ENCODE results near the gene PXK. TPM values are rescaled to one million over a fixed set of nuclear protein-coding genes. Genes with fewer than 3 reads are reported as not detected.

Gene PXK
- total and polyA plus RNA-seq, 2 donors = 25.3 to 73.9 TPM

DNA sequence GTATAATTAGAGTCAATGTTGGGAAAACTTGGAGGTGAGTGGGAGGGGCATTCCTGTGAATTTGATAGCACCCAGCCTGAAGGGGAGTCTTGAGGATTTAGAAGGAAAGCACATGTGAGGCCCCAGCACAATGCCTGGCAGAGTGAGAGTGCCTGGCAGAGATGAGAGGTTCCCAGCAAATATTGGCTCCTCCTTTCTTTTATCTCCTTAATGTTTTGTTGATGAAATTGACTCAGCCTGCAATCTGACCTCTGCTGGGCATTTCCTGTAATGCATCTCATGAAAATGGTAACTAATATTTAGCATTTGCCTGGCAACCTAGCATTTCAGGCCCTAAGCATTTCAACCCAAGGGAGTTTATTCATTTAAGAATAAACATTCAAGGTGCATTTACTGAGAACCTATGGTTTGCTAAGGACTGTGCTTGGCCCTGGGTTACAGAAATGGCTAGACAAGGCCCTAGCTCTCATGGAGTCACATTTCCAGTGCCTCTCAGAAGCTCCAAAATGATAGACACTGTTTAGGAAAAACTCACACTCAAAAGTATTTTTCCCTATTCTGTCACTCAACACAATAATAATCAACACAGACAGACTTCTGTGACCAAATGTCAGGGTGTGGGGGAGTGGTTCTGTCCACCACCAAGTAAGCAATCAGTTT, 82.0 kb downstream of the PXK start:
- Histone ChIP-seq H3K36me3 (ENCODE audit: insufficient read depth) (no peaks in the 10 kb centered on the region), H3K27ac (ENCODE audit: low read depth) (no peak overlapping the region), H3K4me1 (ENCODE audit: insufficient read depth) (no peaks in the 10 kb centered on the region), H3K4me3 (ENCODE audit: low read depth, low read length) (no peak overlapping the region)
- DNase-seq (ENCODE audit: extremely low spot score) = no peak

DNA sequence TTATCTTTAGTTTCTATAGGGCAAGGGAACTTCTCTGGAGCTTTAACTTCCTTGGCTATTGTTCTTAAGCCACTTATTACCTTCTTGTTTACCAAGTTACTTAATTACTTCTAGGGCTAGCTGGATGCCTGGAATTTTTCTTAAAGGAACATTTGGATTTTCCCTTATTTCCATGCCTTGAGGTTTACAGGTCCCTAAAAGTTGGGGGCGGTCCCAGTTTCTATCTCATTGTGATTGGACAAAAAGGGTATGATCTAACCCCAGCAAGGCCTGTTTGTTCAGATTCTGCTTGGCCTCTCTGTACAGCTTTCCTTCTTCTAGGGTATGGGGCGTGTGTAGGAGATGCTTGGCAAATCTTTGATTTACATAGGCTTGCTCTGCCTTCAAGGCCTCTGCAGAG, 83.5 kb downstream of the PXK start:
- 92% methylated on average over 2 of the region's 2 CpGs for WGBS
- Histone ChIP-seq H3K27ac (ENCODE audit: low read depth) (no peak overlapping the region), H3K4me3 (ENCODE audit: low read depth, low read length) (no peak overlapping the region), H3K4me1 (ENCODE audit: insufficient read depth) (no peaks in the 10 kb centered on the region), H3K36me3 (ENCODE audit: insufficient read depth) (no peaks in the 10 kb centered on the region)
- no peak for DNase-seq (ENCODE audit: extremely low spot score)

DNA sequence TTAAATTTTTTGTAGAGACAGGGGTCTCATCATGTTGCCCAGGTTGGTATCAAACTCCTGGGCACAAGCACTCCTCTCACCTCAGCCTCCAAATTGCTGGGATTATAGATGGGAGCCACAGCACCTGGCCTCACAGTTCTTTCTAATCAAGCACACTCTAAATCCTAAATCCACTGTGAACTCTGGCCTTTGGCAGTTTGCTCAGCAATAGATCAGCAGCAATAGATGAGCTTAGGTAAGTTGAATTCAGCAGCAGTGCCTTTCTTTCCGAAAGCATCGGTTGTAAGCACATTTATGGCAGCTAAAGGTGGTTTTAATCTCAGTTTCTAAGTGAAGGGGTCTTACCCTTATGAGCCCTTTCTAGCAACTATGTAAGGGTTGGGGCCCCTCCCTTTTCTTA, 84.4 kb downstream of the PXK start:
- no peak overlapping the region for H3K27ac ChIP-seq (ENCODE audit: low read depth)
- DNase-seq (ENCODE audit: extremely low spot score) = no peak
- H3K36me3 ChIP-seq (ENCODE audit: insufficient read depth) = no peaks in the 10 kb centered on the region
- no peak overlapping the region for H3K4me3 ChIP-seq (ENCODE audit: low read depth, low read length)
- WGBS = 80% methylated on average over 2 of the region's 2 CpGs
- H3K4me1 ChIP-seq (ENCODE audit: insufficient read depth) = no peaks in the 10 kb centered on the region

DNA sequence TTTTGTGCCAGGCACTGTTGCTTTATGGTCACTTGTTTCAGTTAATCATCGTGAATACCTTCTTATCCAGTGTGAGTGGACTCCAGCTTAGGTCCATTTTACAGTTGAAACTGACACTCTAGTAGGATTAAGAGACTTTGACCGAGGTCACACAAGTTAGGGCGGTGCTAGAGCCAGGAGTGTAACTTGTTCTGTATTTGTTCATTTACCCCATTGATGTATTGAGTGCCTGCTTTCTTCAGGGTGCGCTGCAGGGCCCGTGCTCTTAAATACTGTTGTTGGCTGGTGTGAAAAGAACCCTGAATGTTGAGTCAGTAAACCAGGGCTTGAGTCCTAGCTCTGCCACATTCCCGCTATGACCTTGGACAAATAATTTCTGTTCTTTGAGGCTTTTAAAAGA, 85.5 kb downstream of the PXK start:
- WGBS = 78% methylated on average over 6 of the region's 6 CpGs
- no peak overlapping the region for H3K4me3 ChIP-seq (ENCODE audit: low read depth, low read length)
- H3K27ac ChIP-seq (ENCODE audit: low read depth) = no peak overlapping the region
- no peaks in the 10 kb centered on the region for H3K4me1 ChIP-seq (ENCODE audit: insufficient read depth)
- no peak for DNase-seq (ENCODE audit: extremely low spot score)
- no peaks in the 10 kb centered on the region for H3K36me3 ChIP-seq (ENCODE audit: insufficient read depth)

DNA sequence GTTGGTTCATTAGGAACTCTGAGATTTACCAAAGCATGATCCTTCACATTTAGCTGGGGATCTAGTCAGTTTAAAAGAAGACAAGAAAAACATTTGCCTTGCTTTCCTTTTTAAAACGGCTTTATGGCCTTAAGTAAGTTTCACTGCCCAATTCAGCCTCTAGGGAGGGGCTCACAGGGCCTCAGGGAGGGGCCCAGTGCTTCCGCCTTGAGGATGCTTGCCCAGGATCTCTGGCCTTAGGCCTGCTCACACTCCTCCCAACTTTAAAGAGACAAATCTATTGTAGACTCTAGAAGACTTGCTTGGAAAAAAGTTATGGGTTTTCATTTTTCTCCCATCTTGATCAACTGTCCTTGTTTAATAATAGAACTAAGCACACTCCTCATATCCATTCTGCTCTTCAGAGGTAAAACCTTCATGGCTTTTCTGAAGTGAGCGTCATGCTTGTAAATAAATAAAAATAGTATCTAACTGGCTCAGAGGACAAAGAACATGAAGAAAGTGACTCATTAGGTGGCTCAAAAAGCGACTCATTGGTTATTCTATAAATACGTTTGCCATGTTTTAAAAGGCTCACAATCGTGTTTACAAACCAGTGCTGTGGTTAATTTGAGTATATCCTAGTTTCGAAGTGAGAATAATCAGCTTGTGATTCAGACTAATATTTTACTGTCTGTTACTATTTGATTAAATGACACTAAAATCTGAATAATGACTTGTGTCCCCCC, 87.3 kb downstream of the PXK start:
- 49% methylated on average over 7 of the region's 7 CpGs for WGBS
- no peaks in the 10 kb centered on the region for H3K36me3 ChIP-seq (ENCODE audit: insufficient read depth)
- no peak overlapping the region for H3K4me3 ChIP-seq (ENCODE audit: low read depth, low read length)

DNA sequence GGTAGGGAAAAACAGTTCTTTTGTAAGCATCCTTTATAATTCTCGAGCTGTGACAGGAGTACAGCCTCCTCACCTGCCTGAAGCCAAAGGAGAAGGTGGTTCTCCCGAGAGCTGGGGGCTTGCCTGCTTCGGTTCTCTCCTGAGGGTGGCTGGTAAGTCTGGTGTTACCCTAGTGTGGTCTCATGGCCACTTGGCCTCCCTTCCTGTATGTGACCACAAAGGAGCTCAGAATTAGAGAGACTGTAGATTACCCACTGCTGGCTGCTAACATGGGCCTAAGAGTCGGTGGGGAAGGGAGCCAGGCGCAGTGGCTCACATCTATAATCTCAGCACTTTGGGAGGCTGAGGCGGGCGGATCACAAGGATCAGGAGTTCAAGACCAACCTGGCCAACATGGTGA, 88.3 kb downstream of the PXK start:
- no peak overlapping the region for H3K27ac ChIP-seq (ENCODE audit: low read depth)
- 83% methylated on average over 7 of the region's 7 CpGs for WGBS
- H3K4me3 ChIP-seq (ENCODE audit: low read depth, low read length) = no peak overlapping the region
- no peak for DNase-seq (ENCODE audit: extremely low spot score)
- no peaks in the 10 kb centered on the region for H3K36me3 ChIP-seq (ENCODE audit: insufficient read depth)
- H3K4me1 ChIP-seq (ENCODE audit: insufficient read depth) = no peaks in the 10 kb centered on the region

More for the DNA sequence above, 87.3 kb downstream of the PXK start:
- no peak overlapping the region for H3K27ac ChIP-seq (ENCODE audit: low read depth)
- H3K4me1 ChIP-seq (ENCODE audit: insufficient read depth) = no peaks in the 10 kb centered on the region
- no peak for DNase-seq (ENCODE audit: extremely low spot score)

DNA sequence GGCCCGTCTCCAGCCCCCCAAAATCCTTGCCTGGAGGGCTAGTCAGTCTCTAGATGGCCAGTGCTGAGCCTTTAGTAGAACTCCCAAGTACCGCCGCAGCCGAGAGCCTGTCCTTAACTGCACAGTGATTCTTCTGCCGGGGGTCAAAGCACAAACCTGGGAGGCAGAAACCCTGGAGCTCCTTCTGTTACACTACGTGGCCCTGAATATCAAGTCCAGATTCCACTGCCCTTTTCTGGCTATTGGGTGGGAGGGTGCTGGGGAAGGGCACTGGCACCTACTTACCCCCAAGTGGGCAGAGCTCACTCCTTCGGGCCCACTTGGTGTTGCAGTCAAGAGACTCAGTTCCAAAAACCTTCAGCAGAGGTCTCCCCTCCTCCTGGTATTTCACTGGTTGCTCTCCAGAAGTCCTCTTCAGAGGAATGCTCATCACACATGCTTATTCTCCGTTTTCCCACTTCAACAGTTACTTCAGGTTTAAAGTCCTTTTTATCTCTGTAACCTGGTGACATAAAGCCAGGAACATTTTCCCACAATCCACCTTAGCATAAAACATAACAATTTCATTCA, 90.1 kb downstream of the PXK start:
- 68% methylated on average over 8 of the region's 8 CpGs for WGBS

DNA sequence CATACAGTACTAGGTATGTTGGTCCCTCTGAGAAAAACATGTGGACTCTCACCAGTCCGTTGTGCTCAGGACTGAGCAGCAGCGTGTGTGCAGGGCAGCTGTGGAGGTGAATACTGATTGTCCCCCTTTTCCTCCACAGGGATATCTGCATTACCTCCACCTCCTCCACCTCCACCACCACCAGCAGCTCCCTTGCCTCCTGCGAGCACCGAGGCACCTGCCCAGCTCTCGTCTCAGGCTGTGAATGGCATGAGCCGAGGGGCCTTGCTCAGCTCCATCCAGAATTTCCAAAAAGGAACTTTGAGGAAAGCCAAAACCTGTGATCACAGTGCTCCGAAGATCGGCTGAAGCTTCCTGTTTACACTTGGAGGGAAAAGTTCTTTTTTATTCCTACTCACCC, 91.9 kb downstream of the PXK start:
- WGBS = 53% methylated on average over 8 of the region's 8 CpGs
- Histone ChIP-seq H3K4me1 (ENCODE audit: insufficient read depth) (no peaks in the 10 kb centered on the region), H3K27ac (ENCODE audit: low read depth) (no peak overlapping the region), H3K36me3 (ENCODE audit: insufficient read depth) (peaks cover 4% of the 10 kb centered on the region), H3K4me3 (ENCODE audit: low read depth, low read length) (no peak overlapping the region)
- DNase-seq (ENCODE audit: extremely low spot score) = no peak

More for the DNA sequence above, 90.1 kb downstream of the PXK start:
- no peaks in the 10 kb centered on the region for H3K4me1 ChIP-seq (ENCODE audit: insufficient read depth)
- no peaks in the 10 kb centered on the region for H3K36me3 ChIP-seq (ENCODE audit: insufficient read depth)
- H3K27ac ChIP-seq (ENCODE audit: low read depth) = no peak overlapping the region
- no peak overlapping the region for H3K4me3 ChIP-seq (ENCODE audit: low read depth, low read length)
- DNase-seq (ENCODE audit: extremely low spot score) = no peak

DNA sequence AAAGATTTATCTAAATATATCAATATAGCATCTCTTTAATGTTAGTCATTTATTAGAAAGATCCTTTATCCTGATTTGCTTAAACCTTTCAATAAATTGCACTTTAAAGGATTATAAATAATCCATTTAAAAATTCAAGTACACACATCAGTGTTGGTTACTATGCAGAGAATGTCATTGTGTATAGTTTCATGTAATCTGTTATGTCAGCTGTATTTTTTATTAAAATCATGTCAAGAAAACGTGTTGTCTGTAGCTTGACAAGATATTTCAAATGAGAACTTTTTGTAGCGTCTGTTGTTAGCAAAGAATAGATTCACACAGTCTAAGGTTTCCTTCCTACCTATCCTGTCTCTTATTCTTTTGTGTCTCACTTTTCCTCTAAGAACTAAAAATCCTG, 93.1 kb downstream of the PXK start:
- H3K4me1 ChIP-seq (ENCODE audit: insufficient read depth) = no peaks in the 10 kb centered on the region
- no peak for DNase-seq (ENCODE audit: extremely low spot score)
- no peak overlapping the region for H3K4me3 ChIP-seq (ENCODE audit: low read depth, low read length)
- 63% methylated on average over 2 of the region's 2 CpGs for WGBS
- no peak overlapping the region for H3K27ac ChIP-seq (ENCODE audit: low read depth)
- H3K36me3 ChIP-seq (ENCODE audit: insufficient read depth) = peaks cover 4% of the 10 kb centered on the region

DNA sequence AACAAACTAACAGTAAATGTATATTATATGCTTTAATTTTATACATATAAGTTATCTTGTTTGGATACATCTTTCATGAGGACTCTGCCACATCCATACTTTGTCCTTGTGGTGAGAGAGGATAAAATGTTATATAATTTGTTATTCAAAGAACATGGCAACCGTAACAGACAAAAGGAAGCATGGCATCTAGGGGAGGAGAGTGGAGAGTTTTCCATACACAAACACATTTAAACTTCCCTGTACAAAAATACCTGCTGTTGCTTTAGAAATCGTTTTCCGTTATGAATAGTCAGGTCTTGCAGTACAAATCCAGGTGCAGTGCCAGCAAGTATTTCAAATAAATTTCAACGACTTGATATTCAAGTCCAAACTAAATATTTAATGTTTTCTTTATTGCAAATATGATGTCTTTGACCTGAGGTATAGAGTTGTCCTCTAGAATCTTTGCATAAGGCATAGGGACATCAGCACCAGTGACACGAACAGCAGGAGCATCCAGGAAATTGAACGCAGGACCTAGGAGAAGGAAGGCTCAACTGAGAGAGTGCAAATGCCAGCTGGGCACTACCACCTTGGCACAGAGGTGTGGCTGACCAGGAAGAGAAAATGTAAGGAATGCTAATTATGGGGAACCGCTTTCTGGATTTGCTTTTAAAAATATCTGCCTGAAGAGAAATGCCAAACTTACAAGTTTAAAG, 95.1 kb downstream of the PXK start:
- no peak overlapping the region for H3K4me3 ChIP-seq (ENCODE audit: low read depth, low read length)
- peaks cover 6% of the 10 kb centered on the region for H3K36me3 ChIP-seq (ENCODE audit: insufficient read depth)
- no peak overlapping the region for H3K27ac ChIP-seq (ENCODE audit: low read depth)
- no peak for DNase-seq (ENCODE audit: extremely low spot score)
- no peaks in the 10 kb centered on the region for H3K4me1 ChIP-seq (ENCODE audit: insufficient read depth)
- WGBS = 73% methylated on average over 7 of the region's 7 CpGs

DNA sequence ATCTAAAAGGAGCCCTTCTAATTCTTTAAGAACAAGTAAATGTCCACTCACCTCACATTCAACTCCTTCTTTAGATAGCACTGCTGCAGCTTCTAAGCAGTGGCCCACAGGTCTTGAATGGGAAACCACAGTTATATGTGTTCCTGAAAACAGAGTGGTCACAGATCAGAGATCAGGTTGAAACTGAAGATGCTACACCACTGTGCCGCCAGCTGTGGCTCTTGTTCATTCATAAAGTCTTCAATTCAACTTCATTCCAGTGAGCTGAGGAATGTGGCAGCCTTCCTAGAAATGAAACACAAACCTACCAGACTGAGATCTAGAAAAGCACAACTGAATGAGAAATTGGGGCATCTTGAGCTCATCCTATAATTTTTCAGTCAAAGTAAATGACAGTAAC, 97.0 kb downstream of the PXK start:
- no peaks in the 10 kb centered on the region for H3K4me1 ChIP-seq (ENCODE audit: insufficient read depth)
- 0% methylated on average over 1 of the region's 1 CpG for WGBS
- DNase-seq (ENCODE audit: extremely low spot score) = no peak
- no peak overlapping the region for H3K27ac ChIP-seq (ENCODE audit: low read depth)
- H3K36me3 ChIP-seq (ENCODE audit: insufficient read depth) = peaks cover 6% of the 10 kb centered on the region
- H3K4me3 ChIP-seq (ENCODE audit: low read depth, low read length) = no peak overlapping the region

DNA sequence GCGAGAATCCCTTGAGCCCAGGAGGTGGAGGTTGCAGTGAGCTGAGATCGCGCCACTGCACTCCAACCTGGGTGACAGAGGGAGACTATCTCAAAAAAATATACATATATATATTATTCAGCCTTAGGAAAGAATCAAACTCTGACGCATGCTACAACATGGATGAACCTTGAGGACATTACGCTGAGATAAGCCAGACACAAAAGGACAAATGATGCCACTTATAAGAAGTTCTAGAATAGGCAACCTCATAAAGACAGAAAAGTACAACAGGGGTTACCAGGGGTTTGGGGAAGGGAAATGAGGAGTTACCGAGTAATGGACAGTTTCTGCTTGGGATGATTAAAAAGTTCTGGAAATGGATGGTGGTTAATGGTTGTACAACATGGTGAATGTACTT, 100.2 kb downstream of the PXK start:
- whole genome bisulfite sequencing = 52% methylated on average over 6 of the region's 6 CpGs
- Histone ChIP-seq H3K27ac (ENCODE audit: low read depth) (no peak overlapping the region), H3K36me3 (ENCODE audit: insufficient read depth) (peaks cover 6% of the 10 kb centered on the region), H3K4me1 (ENCODE audit: insufficient read depth) (no peaks in the 10 kb centered on the region), H3K4me3 (ENCODE audit: low read depth, low read length) (peak overlapping the region; percentile 57)
- no peak for DNase-seq (ENCODE audit: extremely low spot score)

DNA sequence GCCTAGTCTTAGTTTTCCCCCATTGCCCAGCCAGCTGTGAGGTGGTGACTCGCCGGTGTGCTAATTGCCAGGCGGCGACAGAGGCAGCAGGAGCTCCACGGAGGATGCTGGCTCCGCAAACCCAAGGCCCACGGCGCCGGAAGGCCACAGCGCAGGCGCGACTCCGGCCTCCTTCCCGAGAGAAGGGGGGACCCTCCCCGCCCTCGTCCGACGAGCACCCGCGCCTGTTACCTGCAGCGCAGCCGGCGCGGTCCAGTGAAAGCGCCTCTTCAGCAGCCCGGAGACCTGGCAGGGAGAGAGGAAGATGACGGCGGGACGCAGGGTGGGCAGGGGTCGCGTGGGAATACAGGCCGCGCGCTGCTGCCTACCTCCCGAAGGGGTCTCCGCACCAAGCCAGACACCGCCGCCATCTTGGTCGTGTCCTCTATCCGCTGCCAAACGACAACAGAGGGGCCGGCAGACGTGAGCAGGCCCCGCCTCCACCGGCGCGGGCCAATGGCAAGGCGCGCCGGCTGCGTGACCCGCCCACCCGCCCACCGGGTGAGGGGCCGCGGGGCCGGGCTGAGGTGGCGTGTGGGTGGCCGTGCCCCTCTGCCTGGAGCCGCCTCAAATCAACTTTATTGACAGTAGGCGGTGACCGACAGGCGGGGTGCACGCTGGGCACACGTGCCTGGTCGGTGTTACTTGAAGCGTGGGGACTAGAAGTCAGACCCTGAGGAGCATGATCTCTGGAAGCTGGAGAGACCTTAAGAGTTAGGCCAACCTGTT, 100.9 kb downstream of the PXK start, which contains the start of gene PDHB:
Gene PDHB (minus strand): TSS at position 433 of the 768 bp plus-strand sequence. CDS start 23 bp downstream, at position 410.
- WGBS = under 1% methylated on average over 67 of the region's 67 CpGs

More for the DNA sequence above, 100.9 kb downstream of the PXK start, which contains the start of gene PDHB:
- H3K36me3 ChIP-seq (ENCODE audit: insufficient read depth) = peaks cover 6% of the 10 kb centered on the region
- peak; percentile 76 for DNase-seq (ENCODE audit: extremely low spot score)
- H3K4me3 ChIP-seq (ENCODE audit: low read depth, low read length) = peak within 1 kb of the TSS; percentile 57
- no peaks in the 10 kb centered on the region for H3K4me1 ChIP-seq (ENCODE audit: insufficient read depth)
- H3K27ac ChIP-seq (ENCODE audit: low read depth) = peak within 1 kb of the TSS; percentile 91

Data from urinary bladder (tissue), 4 donors.